Stimulated activated CD8-positive, alpha-beta memory T cell treated with anti-CD3 and anti-CD28 coated beads, Interleukin-12 subunit alpha, Interleukin-12 subunit beta, amount 100 ng/mL, for 4 hours (primary cell): ENCODE measurements around the gene TAF1A.

Source experiments
- DNase-seq: peaks from one replicate; pipeline ENCODE4 v3.0.0-alpha.2; 2020; ENCODE audit warnings: low read depth

Gene TAF1A

DNA sequence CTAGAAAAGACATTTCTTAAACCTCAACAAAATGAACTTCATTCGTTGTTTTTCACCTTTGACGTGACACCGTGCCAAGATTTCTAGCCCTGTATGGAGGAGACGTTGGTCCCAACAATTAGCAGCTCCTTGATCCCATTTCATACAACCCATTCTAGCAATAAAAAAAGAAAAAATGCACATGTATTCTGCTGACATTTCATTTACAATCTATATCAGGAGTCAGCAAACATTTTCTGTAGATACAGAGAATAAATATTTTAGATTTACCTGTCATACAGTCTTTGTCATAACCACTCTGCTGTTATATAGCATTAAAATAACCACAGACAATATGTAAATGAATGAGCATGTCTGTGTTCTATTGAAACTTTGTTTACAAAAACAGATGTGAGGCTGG lies 7.0 kb upstream of the TAF1A start:
- DNase-seq: no peak

DNA sequence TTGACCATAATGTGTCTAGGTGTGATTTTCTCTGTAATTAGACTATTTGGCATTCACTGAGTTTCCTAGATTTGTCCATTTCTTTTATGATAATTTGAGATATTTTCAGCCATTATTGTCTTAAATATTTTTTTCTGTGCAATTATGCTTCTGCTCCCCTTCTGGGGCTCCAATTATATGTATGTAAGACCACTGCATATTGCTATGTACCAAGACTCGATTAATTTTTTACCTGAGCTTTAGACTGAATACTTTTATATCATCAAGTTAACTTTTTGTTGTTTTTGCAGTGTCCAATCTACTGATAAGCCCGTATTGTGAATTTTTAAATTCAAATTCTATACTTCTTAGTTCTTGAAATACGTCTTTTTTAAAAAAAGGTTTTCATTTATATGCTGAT lies 5.1 kb upstream of the TAF1A start:
- no peak for DNase-seq

DNA sequence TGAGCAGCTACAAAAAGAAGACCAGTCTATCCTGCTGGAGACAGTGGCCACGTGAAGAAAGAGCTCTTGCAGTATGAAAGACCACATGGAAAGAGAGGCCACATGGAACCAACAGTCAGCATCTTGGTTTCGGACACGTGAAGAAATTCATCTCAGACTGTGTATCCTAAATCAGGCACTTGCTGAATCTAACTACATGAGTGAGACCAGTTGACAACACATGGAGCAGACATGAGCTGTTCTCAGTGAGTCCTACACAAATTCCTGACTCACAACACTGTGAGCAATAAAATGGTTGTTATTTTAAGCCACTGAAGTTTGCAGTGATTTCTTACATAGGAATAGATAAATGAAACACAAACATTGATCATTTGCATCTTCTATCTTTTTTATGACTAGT lies 2.4 kb upstream of the TAF1A start:
- DNase-seq: no peak

DNA sequence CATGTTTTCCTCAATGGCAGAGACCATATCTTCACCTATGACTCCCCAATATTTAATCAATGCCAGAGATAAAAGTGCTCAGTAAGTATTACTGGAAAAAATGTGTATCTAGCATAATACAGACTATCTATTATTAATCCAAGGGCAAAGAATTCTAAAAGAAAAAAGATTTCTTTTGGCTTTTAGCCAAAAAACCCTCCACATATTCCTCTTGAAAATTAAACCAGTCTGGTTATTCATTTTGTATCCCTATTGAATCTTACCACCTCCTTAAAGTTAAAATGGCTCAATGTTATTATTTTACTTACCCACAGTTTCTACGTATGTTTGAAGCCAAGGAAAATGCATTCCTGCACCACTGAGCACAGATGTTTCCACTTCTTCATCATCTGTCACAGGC lies 1.6 kb downstream of the TAF1A start:
- DNase-seq: no peak

DNA sequence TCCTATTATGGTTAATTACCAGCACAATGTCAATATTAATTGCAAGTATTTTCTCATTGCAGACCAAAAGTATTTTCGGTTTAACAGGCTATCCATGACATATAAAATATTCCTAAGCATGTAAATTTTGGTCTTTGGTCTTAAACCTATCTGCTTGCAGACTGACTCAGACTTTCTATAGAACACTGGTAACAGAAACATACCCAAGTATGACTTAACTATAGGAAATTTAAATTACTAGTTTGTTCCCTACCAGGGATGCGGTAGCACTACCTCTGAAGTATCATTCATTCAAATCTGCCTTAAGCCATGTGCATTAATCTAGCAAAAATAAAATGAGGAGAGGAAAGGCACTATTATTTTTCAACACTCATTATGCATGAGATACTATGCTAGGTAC lies 2.9 kb downstream of the TAF1A start:
- no peak for DNase-seq

DNA sequence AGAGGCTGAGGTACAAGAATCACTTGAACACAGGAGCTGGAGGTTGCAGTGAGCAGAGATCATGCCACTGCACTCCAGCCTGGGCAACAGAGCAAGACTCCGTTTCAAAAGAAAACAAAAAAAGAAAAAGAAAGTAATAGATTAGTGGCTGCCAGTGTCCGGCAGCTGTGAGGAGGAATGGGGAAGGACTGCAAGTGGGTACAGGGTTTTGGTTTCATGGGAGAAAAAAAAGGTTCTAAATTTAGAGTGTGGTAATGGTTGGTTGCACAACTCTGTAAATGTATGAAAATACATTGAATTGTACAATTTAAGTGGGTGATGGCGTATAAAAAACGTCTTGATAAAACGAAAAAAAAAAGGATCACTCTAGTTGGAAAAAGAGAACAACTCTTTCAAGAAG lies 6.7 kb downstream of the TAF1A start:
- DNase-seq: no peak

DNA sequence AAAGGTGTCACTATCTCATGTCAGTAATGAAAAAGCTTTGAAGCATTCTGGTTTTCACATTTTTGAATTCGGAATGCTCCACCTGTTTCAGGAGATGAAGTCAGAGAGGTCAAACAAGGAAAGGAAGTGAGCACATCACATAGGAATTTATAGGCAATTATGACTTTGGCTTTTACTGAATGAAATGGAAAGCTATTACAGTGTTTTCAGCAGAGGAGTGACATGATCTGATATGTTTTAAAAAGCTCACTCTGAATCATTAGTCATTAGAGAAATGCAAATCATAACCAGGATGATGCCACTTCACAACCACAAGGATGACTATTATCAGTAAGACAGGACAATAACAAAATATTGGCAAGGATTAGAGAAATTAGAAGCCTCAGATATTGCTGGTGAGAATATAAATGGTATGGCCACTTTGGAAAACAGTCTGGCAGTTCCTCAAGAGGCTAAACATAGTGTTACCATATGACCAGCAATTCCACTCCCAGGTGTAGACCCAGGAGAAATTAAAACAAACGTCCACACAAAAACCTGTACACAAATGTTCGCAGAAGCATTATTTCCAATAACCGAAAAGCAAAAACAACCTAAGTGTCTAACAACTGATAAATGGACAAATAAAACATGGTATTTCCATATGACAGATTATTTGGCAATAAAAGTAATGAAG lies 7.5 kb downstream of the TAF1A start:
- DNase-seq: no peak

DNA sequence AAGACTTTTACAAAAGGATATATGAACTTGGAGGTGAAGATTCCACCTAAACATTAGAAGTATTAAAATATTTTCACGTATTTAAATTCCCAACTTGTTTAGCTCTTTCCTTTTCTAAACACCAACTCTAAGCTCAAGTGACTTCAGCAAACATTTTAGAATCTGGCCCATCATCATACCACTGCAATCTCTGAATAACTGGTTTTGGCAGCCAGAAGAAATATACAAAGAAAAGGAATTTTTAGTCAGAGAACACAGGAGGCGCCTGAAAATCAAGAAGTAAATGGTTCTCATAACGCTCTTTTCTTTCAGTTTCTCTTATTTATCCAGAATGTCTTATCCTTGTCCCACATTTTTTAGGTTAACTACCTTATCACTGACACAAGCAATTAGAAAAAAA lies 10.4 kb downstream of the TAF1A start:
- no peak for DNase-seq

DNA sequence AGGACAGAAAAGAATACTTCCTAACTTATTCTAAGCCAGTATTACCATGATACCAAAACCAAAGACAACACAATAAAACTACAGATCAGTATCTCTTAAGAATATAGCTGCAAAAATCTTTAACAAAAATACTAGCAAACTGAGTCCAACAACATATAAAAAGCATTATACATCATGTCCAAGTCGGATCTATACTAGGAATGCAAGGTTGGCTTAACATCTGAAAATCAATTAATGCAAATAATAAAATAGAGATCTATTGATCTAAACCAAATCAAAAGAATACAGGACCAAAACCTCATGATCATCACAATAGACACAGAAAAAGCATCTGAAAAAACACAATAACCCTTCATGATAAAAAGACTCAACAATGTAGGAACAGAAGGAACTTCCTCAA lies 18.9 kb downstream of the TAF1A start:
- no peak for DNase-seq

DNA sequence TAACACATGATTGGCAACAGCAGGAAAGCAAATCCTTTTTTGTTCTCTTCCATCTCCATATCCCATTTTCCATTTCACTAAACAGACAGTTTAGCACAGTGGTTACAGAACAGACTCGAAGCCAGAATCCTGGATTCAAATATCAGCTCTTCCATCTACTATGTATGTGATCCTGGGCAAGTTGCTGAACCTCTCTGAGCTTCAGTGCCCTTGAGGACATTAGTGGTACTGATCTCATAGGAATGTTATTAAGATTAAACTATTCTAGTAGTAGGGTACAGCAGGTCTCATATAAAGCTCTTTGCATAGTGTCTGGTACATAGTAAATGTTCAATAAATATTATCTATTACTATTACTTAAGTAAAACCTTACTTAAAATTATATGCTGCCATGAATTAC lies 28.1 kb downstream of the TAF1A start:
- DNase-seq: no peak

DNA sequence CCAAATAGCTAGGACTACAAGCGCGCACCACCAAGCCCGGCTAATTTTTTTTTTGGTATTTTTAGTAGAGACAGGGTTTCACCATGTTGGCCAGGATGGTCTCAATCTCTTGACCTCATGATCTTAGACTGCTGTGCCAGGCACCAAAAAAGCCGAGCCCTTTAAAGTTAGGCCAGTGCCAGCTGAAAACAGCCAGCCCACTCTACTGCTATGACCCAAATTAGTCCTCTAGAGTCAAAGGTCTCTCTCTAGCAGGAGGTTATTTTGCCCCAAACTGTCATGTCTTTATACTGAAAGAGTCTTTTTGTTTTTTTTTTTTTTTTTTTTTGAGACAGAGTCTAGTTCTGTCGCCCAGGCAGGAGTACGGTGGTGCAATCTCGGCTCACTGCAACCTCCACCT lies 32.2 kb downstream of the TAF1A start:
- no peak for DNase-seq

DNA sequence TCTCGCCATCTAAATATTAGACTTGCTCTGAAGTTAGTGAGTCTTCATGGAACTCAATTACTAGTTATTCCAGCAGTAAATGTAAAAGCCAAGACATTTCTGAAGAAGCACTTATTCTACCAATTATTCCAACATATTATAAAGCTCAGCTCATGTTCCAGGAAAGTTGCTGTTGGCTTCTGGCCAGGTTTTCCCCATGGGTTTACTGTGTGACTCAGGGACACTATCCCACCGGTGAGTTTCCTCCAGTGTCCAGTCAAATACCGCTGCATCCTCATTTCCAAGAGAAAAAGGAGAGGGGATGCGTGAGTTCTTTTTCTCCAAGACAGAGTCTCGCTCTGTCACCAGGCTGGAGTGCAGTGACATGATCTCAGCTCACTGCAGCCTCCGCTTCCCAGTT lies 32.6 kb downstream of the TAF1A start:
- no peak for DNase-seq

DNA sequence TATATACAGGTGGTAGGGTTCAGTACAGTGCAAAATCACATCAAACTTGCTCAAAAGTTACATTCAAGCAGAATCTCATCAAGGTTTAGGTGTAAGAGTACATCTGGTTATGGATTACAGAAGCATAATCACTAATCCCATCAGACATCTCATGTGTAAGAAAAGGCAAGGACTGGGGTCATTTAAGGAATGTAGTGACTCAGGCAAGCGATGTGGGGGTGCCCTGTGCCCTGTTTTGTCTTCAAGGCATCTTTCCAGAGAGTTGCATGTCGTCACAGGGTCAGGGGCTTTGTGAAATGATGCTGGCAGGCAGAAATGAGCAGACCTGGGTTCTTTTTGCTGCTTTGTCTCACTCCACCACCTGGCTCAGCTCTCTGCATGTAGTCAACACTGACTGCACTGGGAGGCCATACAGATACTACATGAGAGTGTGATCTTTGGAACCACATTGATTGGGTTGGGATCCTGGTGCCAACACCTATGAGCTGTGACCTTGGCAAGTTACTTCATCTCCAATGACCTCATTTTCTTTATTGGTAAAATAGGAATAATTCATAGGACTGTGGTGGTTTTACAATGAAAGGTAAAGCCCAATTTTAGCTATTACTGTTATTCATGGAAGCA lies 33.6 kb downstream of the TAF1A start:
- no peak for DNase-seq

DNA sequence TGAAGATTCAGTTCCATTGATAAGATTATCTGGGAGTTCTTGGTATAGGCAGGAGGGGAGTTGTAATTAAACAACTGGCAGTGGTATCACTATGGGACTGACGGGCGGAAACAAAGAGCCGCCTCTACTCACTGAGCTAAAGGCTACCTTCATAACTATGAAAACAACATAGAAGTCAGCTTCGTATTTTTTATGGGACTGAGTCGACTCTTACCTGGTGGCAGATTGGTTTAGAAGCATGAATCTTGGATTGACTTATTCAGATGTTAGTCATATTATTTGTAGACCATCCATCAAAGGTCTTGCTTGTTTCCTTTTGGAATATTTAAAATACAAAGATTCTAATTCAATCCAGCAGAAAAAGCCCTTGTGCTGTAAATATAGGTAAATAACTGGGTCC lies 35.6 kb downstream of the TAF1A start:
- no peak for DNase-seq

DNA sequence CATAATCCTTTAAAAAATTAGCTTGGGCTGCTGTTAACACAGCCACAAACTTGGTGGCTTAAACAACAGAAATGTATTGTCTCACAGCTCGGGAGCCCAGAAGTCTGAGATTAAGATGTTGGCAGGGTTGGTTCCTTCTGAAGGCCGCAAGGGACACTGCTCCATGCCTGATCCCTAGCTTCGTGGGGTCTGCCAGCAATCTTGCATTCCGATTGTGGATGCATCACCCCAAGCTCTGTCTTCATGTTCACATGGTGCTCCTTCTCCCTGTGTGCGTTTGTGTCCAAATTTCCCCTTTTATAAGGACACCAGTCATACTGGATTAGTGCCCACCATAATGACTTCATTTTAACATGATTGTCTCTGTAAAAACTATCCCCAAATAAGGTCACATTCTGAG lies 36.9 kb downstream of the TAF1A start:
- DNase-seq: no peak

DNA sequence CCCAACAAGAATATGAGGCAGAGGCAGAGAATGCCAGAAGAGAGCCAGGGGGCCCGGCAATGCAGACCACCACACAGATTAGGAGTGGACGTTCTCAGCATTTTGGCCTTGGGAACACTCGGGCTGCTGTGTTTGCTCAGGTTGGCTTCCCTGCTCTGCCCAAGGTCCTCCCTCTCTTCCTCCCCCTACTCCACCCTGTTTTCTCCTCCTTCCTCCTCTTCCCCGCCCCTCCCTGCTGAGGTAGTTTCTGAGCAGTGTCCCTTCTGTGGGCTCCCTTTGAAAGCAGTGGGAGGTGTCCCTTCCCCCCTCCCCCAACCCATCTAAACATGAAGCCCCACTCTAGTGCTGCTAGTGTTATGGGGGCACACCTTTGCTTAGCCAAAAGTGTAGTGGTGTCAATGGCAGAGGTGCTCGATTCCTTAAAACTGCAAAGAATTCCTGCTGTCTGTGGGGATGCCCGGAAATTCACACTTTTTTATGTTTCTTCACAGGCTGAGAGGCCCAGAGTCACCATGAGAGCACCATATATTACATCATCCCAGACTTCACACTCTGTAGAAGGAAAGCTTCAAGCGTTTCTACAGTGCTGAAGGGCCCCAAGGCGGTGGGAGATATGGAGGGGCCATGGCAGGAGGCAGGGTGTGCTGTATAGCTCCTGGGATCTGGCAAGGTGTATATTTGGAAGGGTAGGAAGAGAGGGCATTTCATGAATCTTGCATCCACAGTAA lies 41.6 kb downstream of the TAF1A start, which contains the start of gene HHIPL2:
TSS of gene HHIPL2 (minus strand) at position 161 of the 728 bp plus-strand sequence. CDS start at position 101, 60 bp downstream.
- no peak for DNase-seq

DNA sequence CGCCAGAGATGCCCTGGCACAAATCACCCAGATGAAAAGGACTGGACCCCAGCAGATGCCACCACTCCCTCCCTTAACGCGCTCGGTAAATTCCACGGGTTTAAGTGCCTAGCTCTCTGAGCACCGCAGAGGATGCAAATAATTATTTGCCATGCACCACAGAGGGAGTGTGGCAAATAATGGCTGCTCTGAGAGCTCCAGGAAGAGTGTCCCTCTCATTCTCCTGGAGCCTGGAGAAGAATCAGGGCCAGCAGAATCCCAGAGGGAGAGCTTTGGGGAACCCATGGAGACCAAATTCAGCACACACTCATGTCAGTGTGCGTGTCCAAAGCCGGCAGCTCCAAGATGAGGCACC lies 42.5 kb downstream of the TAF1A start:
- DNase-seq: no peak

DNA sequence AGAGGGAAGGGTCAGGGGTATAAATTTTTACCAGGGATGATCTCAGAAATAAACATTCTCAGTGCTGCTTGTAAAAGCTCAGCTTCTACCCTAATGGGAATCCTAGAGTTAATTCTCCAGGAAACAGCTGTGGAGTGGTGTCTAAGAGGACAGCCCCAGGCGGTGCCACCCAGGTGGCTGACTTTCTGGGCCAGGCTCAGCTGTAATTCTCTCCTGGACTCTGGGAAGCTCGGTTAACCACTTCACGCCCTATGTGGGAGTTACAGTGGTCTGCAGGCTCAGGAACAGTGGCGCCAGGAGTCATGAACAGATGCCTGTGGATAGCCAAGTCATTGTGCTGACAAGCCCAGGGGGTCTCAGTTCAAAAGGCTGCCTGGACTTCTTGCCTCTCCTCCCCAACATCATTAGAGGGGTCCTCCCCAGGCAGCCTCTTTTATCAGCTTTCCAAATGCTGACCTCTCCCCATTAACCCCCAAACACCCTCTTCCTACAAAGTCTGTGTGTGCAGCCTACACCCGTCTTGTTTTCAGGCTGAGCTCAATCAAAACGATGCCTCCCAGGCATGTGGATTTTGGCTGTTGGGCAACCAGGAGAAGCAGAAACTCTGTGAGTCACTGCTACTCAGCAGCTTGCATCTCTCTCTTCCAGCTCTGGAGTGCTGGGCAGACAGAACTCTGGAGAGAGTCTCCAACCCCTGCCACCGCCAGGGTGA lies 43.0 kb downstream of the TAF1A start:
- DNase-seq: no peak

DNA sequence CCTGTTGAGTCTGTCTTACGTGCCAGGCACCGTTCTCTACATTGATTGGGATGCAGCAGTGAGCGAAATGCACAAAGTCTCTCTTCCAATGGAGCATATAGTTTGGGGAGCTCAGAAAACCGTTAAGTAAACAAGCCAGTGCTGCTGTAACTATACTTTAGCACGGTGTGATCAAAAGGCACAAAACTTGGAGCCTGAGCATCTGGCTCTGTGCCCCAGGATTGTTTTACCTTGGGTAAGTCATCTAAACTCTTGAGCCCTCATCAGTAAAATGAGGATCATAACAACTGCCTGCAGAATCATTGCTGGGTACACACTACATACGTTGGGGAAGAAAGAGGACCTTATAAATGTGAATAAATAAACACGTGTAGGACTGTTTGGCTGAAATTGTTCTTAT lies 43.6 kb downstream of the TAF1A start:
- DNase-seq: no peak

DNA sequence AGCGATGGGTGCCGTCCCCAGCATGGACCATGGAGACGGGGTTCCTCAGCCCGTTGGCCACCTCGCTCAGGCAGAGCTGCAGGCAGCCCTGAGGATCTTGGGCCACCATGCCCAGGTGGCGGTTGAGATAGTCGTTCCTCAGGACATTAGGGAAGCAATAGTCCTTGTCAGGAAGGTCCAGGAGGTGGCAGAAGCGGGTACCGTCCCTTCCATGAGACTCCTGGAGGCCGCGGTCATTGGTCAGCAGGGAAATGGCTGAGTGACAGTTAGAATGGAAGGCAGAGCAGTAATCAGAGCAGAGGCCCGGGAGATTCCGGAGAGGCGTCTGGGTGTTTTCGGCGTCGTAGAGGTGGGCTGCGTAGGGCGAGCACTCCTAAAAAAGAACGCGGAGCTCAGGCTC lies 45.9 kb downstream of the TAF1A start:
- DNase-seq: no peak

DNA sequence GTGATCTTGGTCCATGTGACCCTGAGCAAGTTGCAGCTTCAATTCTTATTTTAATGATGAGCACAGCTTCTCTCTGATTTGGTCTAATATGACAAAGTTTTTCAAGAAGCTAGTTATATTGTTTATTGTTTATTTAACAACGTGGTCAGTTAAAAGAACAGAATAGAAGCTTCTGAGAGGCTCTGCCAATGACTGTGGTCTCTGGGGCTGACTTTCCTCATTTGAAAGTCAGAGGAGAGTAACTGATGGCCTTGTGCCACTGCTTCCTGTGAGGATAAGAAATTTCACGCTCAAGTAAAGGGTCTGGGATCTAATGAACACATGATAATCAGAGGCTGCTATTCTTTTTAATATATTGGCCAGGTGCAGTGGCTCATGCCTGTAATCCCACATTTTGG lies 49.1 kb downstream of the TAF1A start:
- no peak for DNase-seq

DNA sequence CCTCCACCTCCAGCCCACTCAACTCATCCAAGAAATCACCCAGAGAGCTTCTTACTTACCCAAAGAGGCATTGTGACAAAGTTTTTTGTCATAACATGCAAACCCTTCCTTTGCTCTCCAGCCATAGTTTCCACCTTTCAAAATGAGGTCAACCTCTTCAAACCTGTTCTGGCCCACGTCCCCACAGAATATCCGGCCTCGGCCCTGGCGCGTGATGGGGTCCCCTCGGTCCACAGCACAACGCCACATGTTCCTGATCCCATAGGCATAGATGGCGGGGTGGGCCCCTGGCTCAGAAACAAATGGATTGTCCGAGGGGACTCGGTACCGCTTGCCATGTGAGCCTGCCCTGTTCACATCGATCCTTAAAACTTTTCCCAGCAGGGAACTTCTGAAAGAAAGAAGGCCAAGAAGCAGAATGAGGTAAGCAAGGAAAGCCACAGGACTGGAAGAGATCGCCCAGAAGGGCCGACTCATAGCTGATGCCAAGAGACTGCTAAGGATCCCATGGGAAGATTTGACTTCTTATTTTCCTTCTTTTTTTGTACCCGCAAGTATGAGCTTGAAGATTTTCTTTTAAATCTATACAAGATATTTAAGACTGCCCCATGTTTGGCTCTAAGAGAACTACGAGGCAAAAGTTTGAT lies 49.7 kb downstream of the TAF1A start:
- DNase-seq: no peak
